Type B pancreatic cell (in vitro differentiated cells): ENCODE measurements around the gene TPST2. TPM values are rescaled to one million over a fixed set of nuclear protein-coding genes. Genes with fewer than 3 reads are reported as not detected.

Experiments
- DNase-seq: peaks from one replicate; pipeline ENCODE4 v3.0.0; 2021; ENCODE audit warnings: mixed read lengths; ENCODE audit not compliant: unreplicated experiment; ENCODE audit errors: extremely low spot score
- H3K27ac Mint-ChIP-seq: 2 replicates; pipeline ENCODE4 v1.8.0; 2021; ENCODE audit warnings: mild to moderate bottlenecking, mixed read lengths
- H3K27me3 Mint-ChIP-seq: 2 replicates; pipeline ENCODE4 v1.8.0; 2021; ENCODE audit warnings: mixed read lengths
- H3K36me3 Mint-ChIP-seq: 2 replicates; pipeline ENCODE4 v1.8.0; 2021; ENCODE audit warnings: mixed read lengths
- H3K4me1 Mint-ChIP-seq: one replicate; pipeline ENCODE4 v1.8.0; 2021; ENCODE audit warnings: mixed read lengths; ENCODE audit not compliant: unreplicated experiment
- H3K4me3 Mint-ChIP-seq: 2 replicates; pipeline ENCODE4 v1.8.0; 2021; ENCODE audit warnings: mild to moderate bottlenecking, mixed read lengths
- H3K9me3 Mint-ChIP-seq: 2 replicates; pipeline ENCODE4 v1.8.0; 2021; ENCODE audit warnings: mixed read lengths
- CTCF ChIP-seq: fragments of 200-600 bp; sonication (generic); conservative IDR thresholded peaks from 2 replicates; pipeline ENCODE4 v1.5.0; 2021; ENCODE audit warnings: antibody characterized with exemption, mild to moderate bottlenecking
- total RNA-seq: library from RNA; stranded (reverse); gene quantifications from 2 replicates; pipeline ENCODE4 v1.2.1, GENCODE V29; 2021; ENCODE audit warnings: low replicate concordance

Gene TPST2
- total RNA-seq, 1 donor from 2014 or later = 15.7 TPM

- no peaks in the 10 kb centered on the region for H3K9me3 Mint-ChIP-seq
- H3K36me3 Mint-ChIP-seq = no peaks in the 10 kb centered on the region
- H3K27me3 Mint-ChIP-seq = no peaks in the 10 kb centered on the region
- DNase-seq = no peak
- no peak overlapping the region for H3K4me3 Mint-ChIP-seq
- no peak overlapping the region for H3K27ac Mint-ChIP-seq
- H3K4me1 Mint-ChIP-seq = peaks cover 14% of the 10 kb centered on the region
- TF ChIP-seq CTCF = no peak
Measured at GRCh38 chr22:26565889-26566288, 24.0 kb downstream of the TPST2 start.

- TF ChIP-seq CTCF = no peak
- H3K9me3 Mint-ChIP-seq = no peaks in the 10 kb centered on the region
- H3K4me3 Mint-ChIP-seq = no peak overlapping the region
- no peaks in the 10 kb centered on the region for H3K27me3 Mint-ChIP-seq
- H3K36me3 Mint-ChIP-seq = no peaks in the 10 kb centered on the region
- no peak for DNase-seq
- H3K27ac Mint-ChIP-seq = no peak overlapping the region
- H3K4me1 Mint-ChIP-seq = peaks cover 8% of the 10 kb centered on the region
Measured at GRCh38 chr22:26565181-26565580, 24.8 kb downstream of the TPST2 start.

- Mint-ChIP-seq H3K4me1 (peaks cover 8% of the 10 kb centered on the region), H3K27me3 (no peaks in the 10 kb centered on the region), H3K27ac (no peak overlapping the region), H3K4me3 (no peak overlapping the region), H3K36me3 (no peaks in the 10 kb centered on the region), H3K9me3 (no peaks in the 10 kb centered on the region)
- DNase-seq = no peak
- TF ChIP-seq CTCF = no peak
Measured at GRCh38 chr22:26564672-26565071, 25.3 kb downstream of the TPST2 start.

- TF ChIP-seq CTCF = no peak
- H3K4me1 Mint-ChIP-seq = peaks cover 8% of the 10 kb centered on the region
- H3K4me3 Mint-ChIP-seq = no peak overlapping the region
- H3K27ac Mint-ChIP-seq = no peak overlapping the region
- H3K36me3 Mint-ChIP-seq = no peaks in the 10 kb centered on the region
- H3K27me3 Mint-ChIP-seq = no peaks in the 10 kb centered on the region
- DNase-seq = no peak
- no peaks in the 10 kb centered on the region for H3K9me3 Mint-ChIP-seq
Measured at GRCh38 chr22:26564181-26564580, 25.8 kb downstream of the TPST2 start.

- peaks cover 8% of the 10 kb centered on the region for H3K4me1 Mint-ChIP-seq
- H3K36me3 Mint-ChIP-seq = no peaks in the 10 kb centered on the region
- no peak for TF ChIP-seq CTCF
- no peaks in the 10 kb centered on the region for H3K9me3 Mint-ChIP-seq
- H3K27me3 Mint-ChIP-seq = no peaks in the 10 kb centered on the region
- no peak overlapping the region for H3K4me3 Mint-ChIP-seq
- DNase-seq = no peak
- no peak overlapping the region for H3K27ac Mint-ChIP-seq
Measured at GRCh38 chr22:26563022-26563421, 26.9 kb downstream of the TPST2 start.
